Measurements from ENCODE around the gene C1orf50. TPM values are rescaled to one million over a fixed set of nuclear protein-coding genes. Genes with fewer than 3 reads are reported as not detected.

The C1orf50 gene
- total RNA-seq, 1 donor, result 4.2 TPM

- DNase-seq (ENCODE audit: low read depth), result no peak
- no peak overlapping the region for H3K4me3 ChIP-seq (ENCODE audit: low read depth, low read length)
- TF ChIP-seq CTCF (IDR thresholded peaks at IDR 0.05; ENCODE audit: insufficient read depth, low read length), result no peak
Observed at GRCh38 chr1:42783092-42783491, 16.0 kb downstream of the C1orf50 start.

GRCh38 chr1:42784547-42784945, 17.5 kb downstream of the C1orf50 start:
- no peak for TF ChIP-seq CTCF (IDR thresholded peaks at IDR 0.05; ENCODE audit: insufficient read depth, low read length)
- H3K4me3 ChIP-seq (ENCODE audit: low read depth, low read length), result no peak overlapping the region
- DNase-seq (ENCODE audit: low read depth), result no peak

- H3K4me3 ChIP-seq (ENCODE audit: low read depth, low read length), result peak within 1 kb of the TSS; percentile 51
- TF ChIP-seq CTCF (IDR thresholded peaks at IDR 0.05; ENCODE audit: insufficient read depth, low read length), result no peak
- DNase-seq (ENCODE audit: low read depth), result peak; percentile 1
Observed at GRCh38 chr1:42784946-42785693, 18.1 kb downstream of the C1orf50 start, which contains the start of gene TMEM269. TSS of gene TMEM269 (plus strand) at chr1:42784991. CDS start at chr1:42789894, 4,903 bp downstream.

GRCh38 chr1:42786097-42786496, 19.0 kb downstream of the C1orf50 start:
- DNase-seq (ENCODE audit: low read depth), result no peak
- TF ChIP-seq CTCF (IDR thresholded peaks at IDR 0.05; ENCODE audit: insufficient read depth, low read length), result no peak
- H3K4me3 ChIP-seq (ENCODE audit: low read depth, low read length), result no peak overlapping the region

GRCh38 chr1:42788021-42788420, 21.0 kb downstream of the C1orf50 start:
- TF ChIP-seq CTCF (IDR thresholded peaks at IDR 0.05; ENCODE audit: insufficient read depth, low read length), result no peak
- H3K4me3 ChIP-seq (ENCODE audit: low read depth, low read length), result no peak overlapping the region
- DNase-seq (ENCODE audit: low read depth), result no peak

- no peak for TF ChIP-seq CTCF (IDR thresholded peaks at IDR 0.05; ENCODE audit: insufficient read depth, low read length)
- no peak overlapping the region for H3K4me3 ChIP-seq (ENCODE audit: low read depth, low read length)
- DNase-seq (ENCODE audit: low read depth), result peak; percentile 7
Observed at GRCh38 chr1:42793824-42794223, 26.8 kb downstream of the C1orf50 start.

- DNase-seq (ENCODE audit: low read depth), result no peak
- no peak for TF ChIP-seq CTCF (IDR thresholded peaks at IDR 0.05; ENCODE audit: insufficient read depth, low read length)
- H3K4me3 ChIP-seq (ENCODE audit: low read depth, low read length), result no peak overlapping the region
Observed at GRCh38 chr1:42797414-42797813, 30.4 kb downstream of the C1orf50 start.
